Measurements from ENCODE around the gene RNF149. TPM values are rescaled to one million over a fixed set of nuclear protein-coding genes. Genes with fewer than 3 reads are reported as not detected.

The RNF149 gene
- total RNA-seq, 1 experiment from 2014 or later, result 40.2 TPM

DNA sequence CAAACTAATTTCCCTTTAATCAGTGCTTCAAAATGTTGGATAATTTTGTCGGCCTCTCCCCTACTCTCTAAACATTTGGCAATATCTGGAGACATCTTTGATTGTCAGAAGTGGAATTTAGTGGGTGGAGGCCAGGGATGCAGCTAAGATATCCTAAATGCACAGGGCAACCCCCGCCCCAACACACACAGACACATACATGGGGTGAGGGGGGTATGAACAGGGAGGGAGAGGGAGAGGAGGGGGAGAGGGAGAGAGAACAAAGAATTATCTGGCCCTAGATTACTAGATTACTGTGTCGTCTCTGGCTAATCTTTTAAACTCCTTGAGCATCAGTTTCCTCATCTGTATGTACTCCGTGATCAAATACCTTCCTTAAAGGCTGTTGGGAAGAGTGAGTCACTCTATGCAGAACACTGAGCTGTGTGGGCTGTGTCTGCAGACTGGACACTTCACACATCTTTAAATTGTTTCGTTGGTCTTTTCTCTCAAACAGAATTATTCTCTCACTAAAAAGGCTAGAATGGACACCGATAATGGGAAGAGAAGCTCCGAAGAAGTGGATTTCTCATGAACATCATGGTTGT lies 2.9 kb downstream of the RNF149 start (continued):
- TF ChIP-seq, protein P1, sequence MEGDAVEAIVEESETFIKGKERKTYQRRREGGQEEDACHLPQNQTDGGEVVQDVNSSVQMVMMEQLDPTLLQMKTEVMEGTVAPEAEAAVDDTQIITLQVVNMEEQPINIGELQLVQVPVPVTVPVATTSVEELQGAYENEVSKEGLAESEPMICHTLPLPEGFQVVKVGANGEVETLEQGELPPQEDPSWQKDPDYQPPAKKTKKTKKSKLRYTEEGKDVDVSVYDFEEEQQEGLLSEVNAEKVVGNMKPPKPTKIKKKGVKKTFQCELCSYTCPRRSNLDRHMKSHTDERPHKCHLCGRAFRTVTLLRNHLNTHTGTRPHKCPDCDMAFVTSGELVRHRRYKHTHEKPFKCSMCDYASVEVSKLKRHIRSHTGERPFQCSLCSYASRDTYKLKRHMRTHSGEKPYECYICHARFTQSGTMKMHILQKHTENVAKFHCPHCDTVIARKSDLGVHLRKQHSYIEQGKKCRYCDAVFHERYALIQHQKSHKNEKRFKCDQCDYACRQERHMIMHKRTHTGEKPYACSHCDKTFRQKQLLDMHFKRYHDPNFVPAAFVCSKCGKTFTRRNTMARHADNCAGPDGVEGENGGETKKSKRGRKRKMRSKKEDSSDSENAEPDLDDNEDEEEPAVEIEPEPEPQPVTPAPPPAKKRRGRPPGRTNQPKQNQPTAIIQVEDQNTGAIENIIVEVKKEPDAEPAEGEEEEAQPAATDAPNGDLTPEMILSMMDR (IDR thresholded peaks at IDR 0.05 in 2 of 3, conservative IDR thresholded peaks at IDR 0.05 in 1 of 3; ENCODE audit: borderline replicate concordance in 1 of 3, insufficient read depth in 1 of 3, low read depth in 2 of 3, low read length in 2 of 3), result no peak
- TF ChIP-seq ELF1 (IDR thresholded peaks at IDR 0.05; ENCODE audit: borderline replicate concordance, low read depth), result no peak
- TF ChIP-seq, protein P2, sequence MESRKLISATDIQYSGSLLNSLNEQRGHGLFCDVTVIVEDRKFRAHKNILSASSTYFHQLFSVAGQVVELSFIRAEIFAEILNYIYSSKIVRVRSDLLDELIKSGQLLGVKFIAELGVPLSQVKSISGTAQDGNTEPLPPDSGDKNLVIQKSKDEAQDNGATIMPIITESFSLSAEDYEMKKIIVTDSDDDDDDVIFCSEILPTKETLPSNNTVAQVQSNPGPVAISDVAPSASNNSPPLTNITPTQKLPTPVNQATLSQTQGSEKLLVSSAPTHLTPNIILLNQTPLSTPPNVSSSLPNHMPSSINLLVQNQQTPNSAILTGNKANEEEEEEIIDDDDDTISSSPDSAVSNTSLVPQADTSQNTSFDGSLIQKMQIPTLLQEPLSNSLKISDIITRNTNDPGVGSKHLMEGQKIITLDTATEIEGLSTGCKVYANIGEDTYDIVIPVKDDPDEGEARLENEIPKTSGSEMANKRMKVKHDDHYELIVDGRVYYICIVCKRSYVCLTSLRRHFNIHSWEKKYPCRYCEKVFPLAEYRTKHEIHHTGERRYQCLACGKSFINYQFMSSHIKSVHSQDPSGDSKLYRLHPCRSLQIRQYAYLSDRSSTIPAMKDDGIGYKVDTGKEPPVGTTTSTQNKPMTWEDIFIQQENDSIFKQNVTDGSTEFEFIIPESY (IDR thresholded peaks at IDR 0.05; ENCODE audit: extremely low read depth, insufficient replicate concordance, low read length), result no peak
- no peak for TF ChIP-seq EZH2phosphoT487 (IDR thresholded peaks at IDR 0.05; ENCODE audit: borderline replicate concordance)

DNA sequence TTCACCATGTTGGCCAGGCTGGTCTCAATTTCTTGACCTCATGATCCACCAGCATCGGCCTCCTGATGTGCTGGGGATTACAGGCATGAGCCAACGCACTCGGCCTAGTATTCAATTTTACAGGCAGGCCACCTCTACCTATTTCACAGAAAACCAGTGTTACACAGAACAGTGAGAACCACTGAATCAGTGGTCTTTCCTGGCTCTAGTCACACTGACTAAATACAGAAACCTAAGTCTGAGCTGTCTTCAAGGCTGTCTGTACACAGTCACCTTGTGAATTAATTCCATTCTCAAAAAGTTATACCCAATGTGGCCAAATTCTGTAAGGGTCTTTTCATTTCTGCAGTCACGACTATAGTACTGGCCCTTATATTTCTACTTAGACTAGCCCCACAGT lies 3.5 kb downstream of the RNF149 start:
- Histone ChIP-seq H3K9me3 (ENCODE audit: control insufficient read depth in 1 of 2, insufficient read depth in 1 of 2, low read depth in 1 of 2, low read length in 2 of 2) (no peaks in the 10 kb centered on the region), H3K9ac (ENCODE audit: low read length) (no peak overlapping the region), H3K4me3 (replicated peaks in 1 of 2; ENCODE audit: low read depth in 1 of 2, low read length in 2 of 2) (no peak overlapping the region), H3K79me2 (ENCODE audit: insufficient read depth, low read length) (peaks cover 83% of the 10 kb centered on the region), H3K4me2 (ENCODE audit: low read length) (no peak overlapping the region), H3K27me3 (ENCODE audit: insufficient read depth, low read length) (no peaks in the 10 kb centered on the region), H3K9me2 (ENCODE audit: insufficient read depth) (no peaks in the 10 kb centered on the region), H3K27ac (ENCODE audit: low read depth, low read length) (no peak overlapping the region), H3K36me3 (ENCODE audit: control insufficient read depth in 1 of 2, insufficient read depth in 2 of 2, low read length in 2 of 2) (peaks cover 0 to 6% of the 10 kb centered on the region in 2 experiments; a peak in 1 of 4 replicates), H3K4me1 (ENCODE audit: control insufficient read depth in 1 of 2, insufficient read depth in 2 of 2, low read length in 2 of 2) (peaks cover 16 to 37% of the 10 kb centered on the region in 2 experiments), H4K20me1 (ENCODE audit: insufficient read depth) (peaks cover 3% of the 10 kb centered on the region; the same call in 1 of the 2 replicates), H2AFZ (ENCODE audit: low read depth, low read length, poor library complexity, severe bottlenecking) (no peak overlapping the region)
- ChIA-PET RAD21 (ENCODE audit: low non-redundant PET in 1 of 2, low total read pairs in 2 of 2, uncharacterized antibody in 2 of 2, unreplicated experiment in 2 of 2) (no interaction called here), CTCF (no interaction called here), POLR2A (no interaction called here)
- no peak for TF ChIP-seq EZH2 (IDR thresholded peaks at IDR 0.05)
- TF ChIP-seq, protein P1 (IDR thresholded peaks at IDR 0.05 in 2 of 3, conservative IDR thresholded peaks at IDR 0.05 in 1 of 3; ENCODE audit: borderline replicate concordance in 1 of 3, insufficient read depth in 1 of 3, low read depth in 2 of 3, low read length in 2 of 3), result no peak
- no peak for TF ChIP-seq POLR2A (IDR thresholded peaks at IDR 0.05; ENCODE audit: borderline replicate concordance, extremely low read depth, insufficient read depth, insufficient read length)
- no peak for TF ChIP-seq ELF1 (IDR thresholded peaks at IDR 0.05; ENCODE audit: borderline replicate concordance, low read depth)
- TF ChIP-seq, protein P3, sequence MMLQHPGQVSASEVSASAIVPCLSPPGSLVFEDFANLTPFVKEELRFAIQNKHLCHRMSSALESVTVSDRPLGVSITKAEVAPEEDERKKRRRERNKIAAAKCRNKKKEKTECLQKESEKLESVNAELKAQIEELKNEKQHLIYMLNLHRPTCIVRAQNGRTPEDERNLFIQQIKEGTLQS (IDR thresholded peaks at IDR 0.05), result no peak
- no peak for TF ChIP-seq SIN3A (IDR thresholded peaks at IDR 0.05; ENCODE audit: low read depth)
- BruUV-seq (replicated peaks), result no TSS peak
- DNase-seq (ENCODE audit: low read depth, low spot score) (no peak), ATAC-seq (no peak)
- intact Hi-C loops (cut with micrococcal nuclease), result no loop called here

Measured in HCT116 (cell line).